OCI-LY7 (cell line): ENCODE measurements around the gene RREB1. TPM values are rescaled to one million over a fixed set of nuclear protein-coding genes. Genes with fewer than 3 reads are reported as not detected.

Source experiments
- BruUV-seq: library from RNA; stranded (reverse); fragments of 400-500 nt; replicated peaks from 2 replicates; lab custom pipeline; 2021; lab: Mats Ljungman, UMichigan
- CTCF ChIA-PET: fragments of 300-600 bp; sonication (Branson Sonifier 250); formaldehyde crosslinking; loops from one replicate; lab custom pipeline; 2022; ENCODE audit warnings: antibody characterized with exemption; ENCODE audit not compliant: unreplicated experiment; lab: Charles Lee
- POLR2A ChIA-PET: fragments of 300-600 bp; sonication (Branson Sonifier 250); formaldehyde crosslinking; loops from one replicate; lab custom pipeline; 2022; ENCODE audit warnings: antibody characterized with exemption; lab: Charles Lee
- DNase-seq: peaks from one replicate; pipeline ENCODE4 v3.0.0-alpha.2; 2015; ENCODE audit warnings: low spot score
- H2AFZ ChIP-seq: fragments of 200-600 bp; sonication (generic), shearing (Covaris generic); 2 replicates; pipeline ENCODE4 v1.6.1; 2014; ENCODE audit warnings: mild to moderate bottlenecking, antibody characterized with exemption, low read length, moderate library complexity
- H3K27ac ChIP-seq: fragments of 200-600 bp; sonication (generic); 2 replicates; pipeline ENCODE4 v1.5.1; 2014; ENCODE audit warnings: mixed run types, low read depth, mild to moderate bottlenecking, moderate library complexity, low read length, inconsistent platforms; ENCODE audit not compliant: poor library complexity, severe bottlenecking
- H3K36me3 ChIP-seq: fragments of 200-600 bp; sonication (generic); 2 replicates; pipeline ENCODE4 v1.6.1; 2014; ENCODE audit warnings: mild to moderate bottlenecking, antibody characterized with exemption, low read length, moderate library complexity, mixed read lengths; ENCODE audit not compliant: insufficient read depth
- H3K4me1 ChIP-seq: fragments of 200-600 bp; sonication (generic); 2 replicates; pipeline ENCODE4 v1.5.1; 2014; ENCODE audit warnings: mild to moderate bottlenecking, low read length; ENCODE audit not compliant: insufficient read depth, poor library complexity, severe bottlenecking
- H3K4me2 ChIP-seq: fragments of 200-600 bp; sonication (generic); 2 replicates; pipeline ENCODE4 v1.6.1; 2014; ENCODE audit warnings: mild to moderate bottlenecking, low read length
- H3K4me3 ChIP-seq: fragments of 200-600 bp; sonication (generic); 2 replicates; pipeline ENCODE4 v1.5.1; 2014; ENCODE audit warnings: mild to moderate bottlenecking, low read depth, low read length; ENCODE audit not compliant: poor library complexity, severe bottlenecking
- H3K79me2 ChIP-seq: fragments of 200-600 bp; sonication (generic); 2 replicates; pipeline ENCODE4 v1.6.1; 2016; ENCODE audit warnings: low read depth, mild to moderate bottlenecking, low read length, moderate library complexity, mixed read lengths; ENCODE audit not compliant: insufficient read depth
- H3K9me2 ChIP-seq: fragments of 200-600 bp; sonication (generic); 2 replicates; pipeline ENCODE4 v1.6.1; 2016; ENCODE audit warnings: mild to moderate bottlenecking, low read length, mixed read lengths; ENCODE audit not compliant: insufficient read depth
- H3K9me3 ChIP-seq: fragments of 200-600 bp; sonication (generic); 2 replicates; pipeline ENCODE4 v1.6.1; 2014; ENCODE audit warnings: mild to moderate bottlenecking, mixed run types, low read length, mixed read lengths
- H4K20me1 ChIP-seq: fragments of 200-600 bp; sonication (generic); 2 replicates; pipeline ENCODE4 v1.6.1; 2014; ENCODE audit warnings: mild to moderate bottlenecking, antibody characterized with exemption, low read length, moderate library complexity, mixed read lengths; ENCODE audit not compliant: insufficient read depth
- CTCF ChIP-seq: fragments of 200-600 bp; sonication (generic); conservative IDR thresholded peaks from 2 replicates; pipeline ENCODE4 v1.5.1; 2014; ENCODE audit warnings: mild to moderate bottlenecking, antibody characterized with exemption, low read length, moderate library complexity, mixed read lengths
- EZH2phosphoT487 ChIP-seq: fragments of 200-600 bp; sonication (generic); IDR thresholded peaks from 2 replicates; pipeline ENCODE4 v1.6.1; 2018; ENCODE audit warnings: low read depth, borderline replicate concordance, mild to moderate bottlenecking, mixed run types, antibody characterized with exemption, low read length, moderate library complexity, mixed read lengths
- intact Hi-C: fragments of 100-400 bp; cut with micrococcal nuclease; formaldehyde crosslinking; loops from one replicate; pipeline ENCODE4 v1.10.0; 2022; ENCODE audit not compliant: unreplicated experiment
- total RNA-seq, 2 experiments: library from RNA; depleted of rRNA in 1 of 2; stranded (reverse); fragments of >200 nt in 1 of 2; shearing (Covaris generic) in 1 of 2; gene quantifications; 2 replicates each; pipeline ENCODE4 v1.2.3, GENCODE V29; 2014 to 2022

Gene RREB1
- total RNA-seq, 2 experiments from 2014 or later = 4.4 to 7.1 TPM

- Histone ChIP-seq H4K20me1 (no peaks in the 10 kb centered on the region), H2AFZ (no peak overlapping the region), H3K36me3 (no peaks in the 10 kb centered on the region), H3K9me2 (no peaks in the 10 kb centered on the region), H3K27ac (no peak overlapping the region), H3K4me1 (no peaks in the 10 kb centered on the region), H3K4me2 (peak overlapping the region; percentile 48; the same call in 1 of the 2 replicates), H3K4me3 (no peak overlapping the region), H3K9me3 (no peaks in the 10 kb centered on the region), H3K79me2 (no peaks in the 10 kb centered on the region)
- no peak for DNase-seq
- POLR2A ChIA-PET = interaction anchor here (1.6 kb wide), 1 partner anchor 17 kb away, joined by 5 read pairs; no protein-coding TSS in a partner anchor
- TF ChIP-seq CTCF = no peak
- TF ChIP-seq EZH2phosphoT487 = no peak
- intact Hi-C loops = no loop called here
- CTCF ChIA-PET = no interaction called here
- no TSS peak for BruUV-seq
Observed at GRCh38 chr6:7260291-7261031, 152.7 kb downstream of the RREB1 start.

- POLR2A ChIA-PET = interaction anchor here (1.4 to 1.6 kb wide), 2 partner anchors 9 to 17 kb away, joined by 3 to 5 read pairs; no protein-coding TSS in a partner anchor
- Histone ChIP-seq H3K4me1 (no peaks in the 10 kb centered on the region), H3K4me2 (peak overlapping the region; percentile 48), H4K20me1 (no peaks in the 10 kb centered on the region), H3K4me3 (peak overlapping the region; percentile 24), H2AFZ (no peak overlapping the region), H3K9me2 (no peaks in the 10 kb centered on the region), H3K27ac (no peak overlapping the region), H3K79me2 (no peaks in the 10 kb centered on the region), H3K9me3 (no peaks in the 10 kb centered on the region), H3K36me3 (no peaks in the 10 kb centered on the region)
- intact Hi-C loops = no loop called here
- CTCF ChIA-PET = no interaction called here
- no peak for DNase-seq
- TF ChIP-seq CTCF = no peak
- TF ChIP-seq EZH2phosphoT487 = no peak
- no TSS peak for BruUV-seq
Observed at GRCh38 chr6:7261032-7261841, 153.5 kb downstream of the RREB1 start.
